Measurements from ENCODE around the gene ANKRD24. TPM values are rescaled to one million over a fixed set of nuclear protein-coding genes. Genes with fewer than 3 reads are reported as not detected.

The ANKRD24 gene
- total RNA-seq, 1 experiment from 2014 or later = 0.33 TPM

DNA sequence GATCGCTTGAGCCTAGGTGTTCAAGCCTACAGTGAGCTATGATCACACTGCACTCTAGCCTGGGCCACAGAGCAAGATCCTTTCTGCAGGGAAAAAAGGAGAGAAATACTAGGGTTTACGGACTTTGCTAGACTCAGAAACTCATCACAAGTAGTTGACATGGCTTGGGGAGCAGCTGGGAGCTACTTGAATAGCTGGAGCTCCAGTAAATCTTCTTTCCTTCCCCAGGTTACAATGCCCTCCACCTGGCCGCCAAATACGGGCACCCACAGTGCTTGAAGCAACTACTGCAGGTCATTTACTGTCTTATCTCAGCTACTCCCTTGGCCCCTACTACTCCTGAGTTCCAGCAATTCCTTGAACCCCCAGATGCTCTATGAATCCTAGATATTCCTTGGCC lies 19.3 kb downstream of the ANKRD24 start:
- TF ChIP-seq EZH2phosphoT487 (IDR thresholded peaks at IDR 0.05; ENCODE audit: borderline replicate concordance, low read length) = no peak
- TF ChIP-seq, protein P1, sequence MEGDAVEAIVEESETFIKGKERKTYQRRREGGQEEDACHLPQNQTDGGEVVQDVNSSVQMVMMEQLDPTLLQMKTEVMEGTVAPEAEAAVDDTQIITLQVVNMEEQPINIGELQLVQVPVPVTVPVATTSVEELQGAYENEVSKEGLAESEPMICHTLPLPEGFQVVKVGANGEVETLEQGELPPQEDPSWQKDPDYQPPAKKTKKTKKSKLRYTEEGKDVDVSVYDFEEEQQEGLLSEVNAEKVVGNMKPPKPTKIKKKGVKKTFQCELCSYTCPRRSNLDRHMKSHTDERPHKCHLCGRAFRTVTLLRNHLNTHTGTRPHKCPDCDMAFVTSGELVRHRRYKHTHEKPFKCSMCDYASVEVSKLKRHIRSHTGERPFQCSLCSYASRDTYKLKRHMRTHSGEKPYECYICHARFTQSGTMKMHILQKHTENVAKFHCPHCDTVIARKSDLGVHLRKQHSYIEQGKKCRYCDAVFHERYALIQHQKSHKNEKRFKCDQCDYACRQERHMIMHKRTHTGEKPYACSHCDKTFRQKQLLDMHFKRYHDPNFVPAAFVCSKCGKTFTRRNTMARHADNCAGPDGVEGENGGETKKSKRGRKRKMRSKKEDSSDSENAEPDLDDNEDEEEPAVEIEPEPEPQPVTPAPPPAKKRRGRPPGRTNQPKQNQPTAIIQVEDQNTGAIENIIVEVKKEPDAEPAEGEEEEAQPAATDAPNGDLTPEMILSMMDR (conservative IDR thresholded peaks at IDR 0.05; ENCODE audit: low read depth, low read length) = no peak
- TF ChIP-seq EZH2 (IDR thresholded peaks at IDR 0.05; ENCODE audit: low read length, unreplicated experiment) = no peak
- intact Hi-C loops (cut with micrococcal nuclease) = loop anchor here (5.0 kb wide), 1 partner anchor 214 kb away; the partner anchor contains the start of gene EEF2
- Histone ChIP-seq H3K27me3 (ENCODE audit: low read length) (peaks cover 13% of the 10 kb centered on the region), H3K79me2 (ENCODE audit: low read length) (no peaks in the 10 kb centered on the region), H3F3A (ENCODE audit: low read length, unreplicated experiment) (no peaks in the 10 kb centered on the region), H3K27ac (ENCODE audit: low read length) (no peak overlapping the region), H3K4me1 (ENCODE audit: insufficient read depth, low read length) (no peaks in the 10 kb centered on the region), H3K9me2 (replicated peaks; ENCODE audit: low read length) (no peaks in the 10 kb centered on the region), H3K4me2 (ENCODE audit: low read length) (no peak overlapping the region), H3K9me3 (ENCODE audit: low read length) (no peaks in the 10 kb centered on the region), H3K4me3 (ENCODE audit: low read length) (no peak overlapping the region), H3K9ac (ENCODE audit: low read length) (no peak overlapping the region), H2AFZ (ENCODE audit: low read length) (no peak overlapping the region), H3K36me3 (ENCODE audit: low read depth, low read length) (no peaks in the 10 kb centered on the region), H4K20me1 (ENCODE audit: low read length) (no peaks in the 10 kb centered on the region)
- CTCF ChIA-PET = no interaction called here
- no TSS peak for BruUV-seq (replicated peaks)
- POLR2A ChIA-PET (ENCODE audit: unreplicated experiment) = no interaction called here
- ATAC-seq (no peak), DNase-seq (no peak)

DNA sequence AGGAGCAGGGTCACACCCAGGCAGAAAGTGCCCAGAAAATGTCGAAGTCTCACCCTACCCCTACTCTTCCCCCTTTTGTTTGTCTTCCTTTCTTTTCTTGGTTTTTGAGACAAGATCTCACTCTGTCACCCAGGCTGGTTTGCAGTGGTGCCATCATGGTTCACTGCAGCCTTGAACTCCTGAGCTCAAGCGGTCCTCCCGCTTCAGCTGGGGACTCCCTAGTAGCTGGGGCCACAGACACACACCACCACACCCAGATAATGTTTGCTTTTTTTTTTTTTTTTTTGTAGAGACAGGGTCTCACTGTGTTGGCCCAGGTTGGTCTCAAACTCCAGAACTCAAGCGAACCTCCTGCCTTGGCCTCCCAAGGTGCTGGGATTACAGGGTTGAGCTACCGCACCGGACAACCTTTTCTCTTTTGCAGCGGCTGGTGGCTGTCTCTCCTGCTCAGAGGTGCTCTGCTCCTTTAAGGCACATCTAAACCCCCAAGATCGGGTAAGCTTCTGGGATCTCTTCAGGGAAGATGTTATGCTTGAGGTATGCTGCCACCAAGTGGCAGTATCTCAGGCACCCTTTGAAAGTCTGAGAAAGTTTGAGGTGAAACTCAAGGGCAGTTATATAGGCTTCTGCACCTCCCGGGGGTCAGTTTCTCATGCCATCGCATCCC lies 24.5 kb downstream of the ANKRD24 start:
- no peaks in the 10 kb centered on the region for H3K36me3 ChIP-seq (ENCODE audit: low read depth, low read length)
- no peaks in the 10 kb centered on the region for H3K4me1 ChIP-seq (ENCODE audit: insufficient read depth, low read length)
- BruUV-seq (replicated peaks) = no TSS peak
- H3K27me3 ChIP-seq (ENCODE audit: low read length) = no peaks in the 10 kb centered on the region
- H3K79me2 ChIP-seq (ENCODE audit: low read length) = no peaks in the 10 kb centered on the region
- DNase-seq = no peak
- intact Hi-C loops (cut with micrococcal nuclease) = no loop called here
- H3K4me2 ChIP-seq (ENCODE audit: low read length) = no peak overlapping the region
- H2AFZ ChIP-seq (ENCODE audit: low read length) = no peak overlapping the region
- no peak overlapping the region for H3K27ac ChIP-seq (ENCODE audit: low read length)
- TF ChIP-seq, protein P1 (conservative IDR thresholded peaks at IDR 0.05; ENCODE audit: low read depth, low read length) = peak; percentile 22; the same call in 1 of the 2 replicates
- no peak for TF ChIP-seq EZH2phosphoT487 (IDR thresholded peaks at IDR 0.05; ENCODE audit: borderline replicate concordance, low read length)
- no peaks in the 10 kb centered on the region for H4K20me1 ChIP-seq (ENCODE audit: low read length)
- ChIA-PET CTCF (no interaction called here), POLR2A (ENCODE audit: unreplicated experiment) (no interaction called here)
- H3K9me2 ChIP-seq (replicated peaks; ENCODE audit: low read length) = no peaks in the 10 kb centered on the region
- no peak overlapping the region for H3K9ac ChIP-seq (ENCODE audit: low read length)
- no peaks in the 10 kb centered on the region for H3K9me3 ChIP-seq (ENCODE audit: low read length)
- no peaks in the 10 kb centered on the region for H3F3A ChIP-seq (ENCODE audit: low read length, unreplicated experiment)
- ATAC-seq = no peak
- no peak overlapping the region for H3K4me3 ChIP-seq (ENCODE audit: low read length)

GRCh38 chr19:4208385-4209094 lies 26.1 kb downstream of the ANKRD24 start:
- Histone ChIP-seq H3K9ac (ENCODE audit: low read length) (no peak overlapping the region), H3K9me2 (replicated peaks; ENCODE audit: low read length) (no peaks in the 10 kb centered on the region), H3K4me1 (ENCODE audit: insufficient read depth, low read length) (peaks cover 7% of the 10 kb centered on the region; the same call in 1 of the 2 replicates), H3K79me2 (ENCODE audit: low read length) (no peaks in the 10 kb centered on the region), H3K4me2 (ENCODE audit: low read length) (no peak overlapping the region), H3F3A (ENCODE audit: low read length, unreplicated experiment) (no peaks in the 10 kb centered on the region), H3K36me3 (ENCODE audit: low read depth, low read length) (no peaks in the 10 kb centered on the region), H3K9me3 (ENCODE audit: low read length) (no peaks in the 10 kb centered on the region), H2AFZ (ENCODE audit: low read length) (no peak overlapping the region), H4K20me1 (ENCODE audit: low read length) (no peaks in the 10 kb centered on the region), H3K4me3 (ENCODE audit: low read length) (no peak overlapping the region), H3K27me3 (ENCODE audit: low read length) (no peaks in the 10 kb centered on the region), H3K27ac (ENCODE audit: low read length) (no peak overlapping the region)
- ChIA-PET POLR2A (ENCODE audit: unreplicated experiment) (no interaction called here), CTCF (no interaction called here)
- TF ChIP-seq, protein P1 (conservative IDR thresholded peaks at IDR 0.05; ENCODE audit: low read depth, low read length) = peak; percentile 36; the same call in 1 of the 2 replicates
- TF ChIP-seq EZH2 (IDR thresholded peaks at IDR 0.05; ENCODE audit: low read length, unreplicated experiment) = no peak
- intact Hi-C loops (cut with micrococcal nuclease) = no loop called here
- DNase-seq (peak; percentile 50), ATAC-seq (peak; percentile 30; the same call in 1 of the 2 replicates)
- no TSS peak for BruUV-seq (replicated peaks)
